Measurements from ENCODE around the gene CEBPA.
A peak's percentile ranks its signal among the peaks of the same experiment; 100 is the strongest.

The CEBPA gene

DNA sequence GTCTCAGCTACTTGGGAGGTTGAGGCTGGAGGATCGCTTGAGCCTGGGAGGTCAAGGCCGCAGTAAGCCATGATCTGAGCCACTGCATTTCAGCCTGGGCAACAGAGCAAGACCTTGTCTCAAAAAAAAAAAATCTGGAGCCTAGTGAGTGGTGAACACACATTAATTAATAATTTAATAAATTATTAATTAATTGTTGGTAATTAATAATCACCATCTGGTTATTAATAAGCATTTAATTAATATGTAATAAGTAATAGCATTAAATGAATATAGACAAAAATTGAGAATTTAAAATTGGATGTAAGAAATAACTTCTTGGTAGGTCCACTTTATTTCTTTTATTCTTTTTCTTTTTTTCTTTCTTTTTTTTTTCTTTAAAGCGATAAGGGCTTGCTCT lies 31.9 kb upstream of the CEBPA start:
- no peak overlapping the region for H3K27ac ChIP-seq
- TF ChIP-seq, protein P1, sequence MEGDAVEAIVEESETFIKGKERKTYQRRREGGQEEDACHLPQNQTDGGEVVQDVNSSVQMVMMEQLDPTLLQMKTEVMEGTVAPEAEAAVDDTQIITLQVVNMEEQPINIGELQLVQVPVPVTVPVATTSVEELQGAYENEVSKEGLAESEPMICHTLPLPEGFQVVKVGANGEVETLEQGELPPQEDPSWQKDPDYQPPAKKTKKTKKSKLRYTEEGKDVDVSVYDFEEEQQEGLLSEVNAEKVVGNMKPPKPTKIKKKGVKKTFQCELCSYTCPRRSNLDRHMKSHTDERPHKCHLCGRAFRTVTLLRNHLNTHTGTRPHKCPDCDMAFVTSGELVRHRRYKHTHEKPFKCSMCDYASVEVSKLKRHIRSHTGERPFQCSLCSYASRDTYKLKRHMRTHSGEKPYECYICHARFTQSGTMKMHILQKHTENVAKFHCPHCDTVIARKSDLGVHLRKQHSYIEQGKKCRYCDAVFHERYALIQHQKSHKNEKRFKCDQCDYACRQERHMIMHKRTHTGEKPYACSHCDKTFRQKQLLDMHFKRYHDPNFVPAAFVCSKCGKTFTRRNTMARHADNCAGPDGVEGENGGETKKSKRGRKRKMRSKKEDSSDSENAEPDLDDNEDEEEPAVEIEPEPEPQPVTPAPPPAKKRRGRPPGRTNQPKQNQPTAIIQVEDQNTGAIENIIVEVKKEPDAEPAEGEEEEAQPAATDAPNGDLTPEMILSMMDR (conservative IDR thresholded peaks at IDR 0.05) = no peak
- TF ChIP-seq ZFX (IDR thresholded peaks at IDR 0.05) = no peak

DNA sequence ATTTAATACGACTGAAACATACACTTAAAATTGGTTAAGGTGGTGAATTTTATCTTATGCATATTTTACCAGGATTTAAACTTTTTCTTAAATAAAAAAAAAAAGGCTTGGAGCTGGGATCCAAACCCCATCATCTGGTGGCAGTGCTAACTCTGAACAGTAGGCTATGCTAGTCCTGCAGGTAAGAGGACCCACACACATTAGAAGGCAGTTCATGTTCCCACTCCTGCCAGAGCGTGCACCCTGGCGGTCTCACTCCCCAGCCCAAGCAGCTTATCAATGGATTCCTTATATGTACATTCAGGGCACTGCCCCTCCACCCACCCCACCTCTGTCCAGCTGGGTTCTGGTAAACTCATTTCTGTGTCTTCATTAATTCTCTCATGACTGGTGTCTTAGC lies 31.3 kb upstream of the CEBPA start:
- TF ChIP-seq ZFX (IDR thresholded peaks at IDR 0.05) = no peak
- TF ChIP-seq, protein P1 (conservative IDR thresholded peaks at IDR 0.05) = no peak
- no peak overlapping the region for H3K27ac ChIP-seq

DNA sequence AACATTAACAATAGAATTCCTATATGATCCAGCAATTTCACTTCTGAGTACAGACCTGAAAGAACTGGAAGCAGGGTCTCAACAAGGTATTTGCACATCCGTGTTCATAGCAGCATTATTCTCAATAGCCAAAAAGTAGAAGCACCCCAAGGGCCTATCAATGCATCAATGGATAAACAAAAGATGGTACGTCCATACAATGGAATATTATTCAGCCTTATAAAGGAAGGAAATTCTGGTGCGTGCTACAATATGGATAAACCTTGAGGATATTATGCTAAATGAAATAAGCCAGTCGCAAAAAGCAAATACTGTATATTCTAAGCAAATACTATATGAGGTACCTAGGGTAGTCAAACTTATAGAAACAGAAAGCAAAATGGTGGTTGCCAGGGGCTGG lies 30.8 kb upstream of the CEBPA start:
- no peak overlapping the region for H3K27ac ChIP-seq
- TF ChIP-seq ZFX (IDR thresholded peaks at IDR 0.05) = no peak
- TF ChIP-seq, protein P1 (conservative IDR thresholded peaks at IDR 0.05) = no peak

DNA sequence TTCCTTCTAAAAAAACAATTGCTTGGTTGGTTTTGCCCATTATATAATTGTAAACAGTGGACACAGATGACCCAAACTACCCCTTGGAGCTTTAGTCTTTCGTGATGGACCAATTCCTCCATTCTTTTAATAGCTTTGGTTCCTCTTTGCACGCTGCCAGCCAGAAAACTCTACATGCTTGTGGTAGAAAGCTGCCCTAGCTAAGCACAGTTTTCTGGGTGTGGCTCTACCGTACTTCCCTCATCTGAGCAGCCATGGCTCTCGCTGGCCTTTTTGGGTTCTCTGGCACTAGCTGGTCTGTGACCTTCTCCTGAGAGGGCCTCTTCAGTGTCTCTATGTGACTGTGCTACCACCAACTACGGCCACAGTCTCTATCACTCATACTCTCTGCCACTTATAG lies 29.9 kb upstream of the CEBPA start:
- H3K27ac ChIP-seq = no peak overlapping the region
- TF ChIP-seq, protein P1 (conservative IDR thresholded peaks at IDR 0.05) = no peak
- TF ChIP-seq ZFX (IDR thresholded peaks at IDR 0.05) = no peak

DNA sequence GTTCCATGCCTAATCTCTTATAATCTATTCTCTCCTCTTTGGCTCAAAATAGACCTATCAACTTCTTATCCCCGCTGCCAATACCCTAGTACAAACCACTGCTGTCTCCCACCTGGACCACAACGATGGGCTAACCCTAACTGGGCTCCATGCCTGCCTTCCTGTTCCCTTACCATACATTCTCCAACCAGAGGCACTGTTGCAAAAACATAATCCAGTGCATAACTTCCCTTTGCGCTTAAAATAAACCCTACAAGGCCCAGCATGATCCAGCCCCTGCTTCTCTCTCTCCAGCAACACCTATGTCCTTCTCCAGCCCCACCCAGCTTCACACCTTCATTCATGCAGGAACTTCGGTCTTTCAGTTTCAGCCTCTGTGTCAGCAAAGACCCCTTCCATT lies 27.4 kb upstream of the CEBPA start:
- H3K27ac ChIP-seq = no peak overlapping the region
- no peak for TF ChIP-seq ZFX (IDR thresholded peaks at IDR 0.05)
- TF ChIP-seq, protein P1 (conservative IDR thresholded peaks at IDR 0.05) = no peak

DNA sequence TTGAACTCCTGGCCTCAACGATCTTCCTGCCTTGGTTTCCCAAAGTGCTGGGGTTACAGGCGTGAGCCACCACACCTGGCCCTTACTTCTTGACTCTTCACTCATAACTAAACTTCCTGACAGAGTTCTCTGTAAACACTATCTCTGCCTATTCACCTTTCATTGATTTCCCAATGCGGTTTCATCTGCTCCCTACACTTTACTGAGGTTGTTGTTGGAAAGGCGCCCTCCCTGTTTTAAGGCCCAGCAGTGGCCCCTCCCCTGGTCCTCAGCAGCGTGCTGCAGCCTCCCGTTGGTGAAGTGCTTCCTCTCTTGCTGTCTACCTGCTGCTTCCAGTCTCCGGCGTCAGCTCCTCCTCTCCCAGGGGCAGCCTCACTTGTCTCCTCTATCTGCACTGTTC lies 26.7 kb upstream of the CEBPA start:
- no peak for TF ChIP-seq ZFX (IDR thresholded peaks at IDR 0.05)
- TF ChIP-seq, protein P1 (conservative IDR thresholded peaks at IDR 0.05) = no peak
- no peak overlapping the region for H3K27ac ChIP-seq

DNA sequence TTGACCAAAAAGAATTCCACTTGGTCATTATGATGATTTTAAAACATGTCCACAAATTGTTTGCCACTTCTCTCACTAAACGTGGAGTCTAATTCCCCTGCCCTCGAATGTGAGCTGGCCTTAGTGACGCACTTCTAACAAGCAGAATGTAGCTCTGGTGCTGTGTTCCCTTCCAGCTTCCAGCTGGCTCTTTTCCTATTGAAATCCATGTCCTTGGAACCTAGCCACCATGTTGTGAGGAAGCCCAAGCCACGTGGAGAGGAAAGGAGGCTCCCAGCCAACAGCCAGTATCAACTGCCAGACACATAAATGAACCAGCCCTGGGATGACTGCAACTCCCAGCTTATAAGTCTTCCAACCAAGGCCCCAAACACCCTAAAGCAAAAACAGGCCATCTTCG lies 23.6 kb upstream of the CEBPA start:
- H3K27ac ChIP-seq = peak overlapping the region; percentile 18

DNA sequence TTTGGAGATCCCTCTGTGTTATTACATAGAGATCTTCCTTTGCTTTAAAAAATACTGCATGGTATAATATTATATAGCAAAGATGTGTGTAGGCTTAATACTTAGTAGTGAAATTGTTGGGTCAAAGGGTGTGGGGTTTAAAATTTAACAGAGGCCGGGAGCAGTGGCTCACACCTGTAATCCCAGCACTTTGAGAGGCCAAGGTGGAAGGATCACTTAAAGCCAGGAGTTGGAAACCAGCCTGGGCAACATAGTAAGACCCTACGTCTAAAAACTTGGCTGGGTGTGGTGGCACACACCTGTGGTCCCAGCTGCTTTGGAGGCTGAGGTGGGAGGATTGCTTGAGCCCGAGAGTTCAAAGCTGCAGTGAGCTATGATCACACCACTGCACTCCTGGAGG lies 22.3 kb upstream of the CEBPA start:
- H3K27ac ChIP-seq = no peak overlapping the region
- TF ChIP-seq ZFX (IDR thresholded peaks at IDR 0.05) = no peak
- TF ChIP-seq, protein P1 (conservative IDR thresholded peaks at IDR 0.05) = no peak

More for the DNA sequence above, 23.6 kb upstream of the CEBPA start:
- no peak for TF ChIP-seq ZFX (IDR thresholded peaks at IDR 0.05)

Measured in C4-2B (cell line).